ENCODE data around the gene PPM1L.

Gene PPM1L

GRCh38 chr3:161049683-161050248 is 293.7 kb downstream of the PPM1L start:
- no peaks in the 10 kb centered on the region for H3K79me2 ChIP-seq (ENCODE audit: control insufficient read depth, low read length)
- no peak overlapping the region for H3K4me3 ChIP-seq (ENCODE audit: low read length)
- no peaks in the 10 kb centered on the region for H4K20me1 ChIP-seq (ENCODE audit: control insufficient read depth, insufficient read depth, low read depth, low read length)
- no peak overlapping the region for H3K4me2 ChIP-seq (ENCODE audit: low read length)
- H3K27ac ChIP-seq (ENCODE audit: low read depth, low read length): no peak overlapping the region
- no peaks in the 10 kb centered on the region for H3K4me1 ChIP-seq (ENCODE audit: control insufficient read depth, low read length)
- no peaks in the 10 kb centered on the region for H3K27me3 ChIP-seq (ENCODE audit: control insufficient read depth, low read length)
- no peak for TF ChIP-seq CTCF (IDR thresholded peaks at IDR 0.05; ENCODE audit: low read depth, low read length, poor library complexity, severe bottlenecking)
- no peaks in the 10 kb centered on the region for H3F3A ChIP-seq (ENCODE audit: control insufficient read depth, insufficient read depth)
- no peaks in the 10 kb centered on the region for H3K9me2 ChIP-seq (replicated peaks; ENCODE audit: control insufficient read depth, low read length)
- H3K9me3 ChIP-seq (ENCODE audit: control insufficient read depth, insufficient read depth, low read length): no peaks in the 10 kb centered on the region
- no peaks in the 10 kb centered on the region for H3K36me3 ChIP-seq (ENCODE audit: control insufficient read depth, low read length)

- H3K4me2 ChIP-seq (ENCODE audit: low read length): no peak overlapping the region
- H3K9me3 ChIP-seq (ENCODE audit: control insufficient read depth, insufficient read depth, low read length): no peaks in the 10 kb centered on the region
- no peaks in the 10 kb centered on the region for H3K36me3 ChIP-seq (ENCODE audit: control insufficient read depth, low read length)
- TF ChIP-seq CTCF (IDR thresholded peaks at IDR 0.05; ENCODE audit: low read depth, low read length, poor library complexity, severe bottlenecking) (no peak), EZH2phosphoT487 (IDR thresholded peaks at IDR 0.05; ENCODE audit: borderline replicate concordance, low read length) (no peak)
- H3K4me1 ChIP-seq (ENCODE audit: control insufficient read depth, low read length): no peaks in the 10 kb centered on the region
- H3K4me3 ChIP-seq (ENCODE audit: low read length): no peak overlapping the region
- no peaks in the 10 kb centered on the region for H3K27me3 ChIP-seq (ENCODE audit: control insufficient read depth, low read length)
- no peaks in the 10 kb centered on the region for H4K20me1 ChIP-seq (ENCODE audit: control insufficient read depth, insufficient read depth, low read depth, low read length)
- no peaks in the 10 kb centered on the region for H3K9me2 ChIP-seq (replicated peaks; ENCODE audit: control insufficient read depth, low read length)
- no peaks in the 10 kb centered on the region for H3K79me2 ChIP-seq (ENCODE audit: control insufficient read depth, low read length)
- no peaks in the 10 kb centered on the region for H3F3A ChIP-seq (ENCODE audit: control insufficient read depth, insufficient read depth)
- no peak overlapping the region for H3K27ac ChIP-seq (ENCODE audit: low read depth, low read length)
These were observed 294.9 kb downstream of the PPM1L start for GRCh38 chr3:161050935-161051334.

GRCh38 chr3:161051856-161052255 is 295.8 kb downstream of the PPM1L start:
- Histone ChIP-seq H3K27ac (ENCODE audit: low read depth, low read length) (no peak overlapping the region), H3K27me3 (ENCODE audit: control insufficient read depth, low read length) (no peaks in the 10 kb centered on the region), H3K9me3 (ENCODE audit: control insufficient read depth, insufficient read depth, low read length) (no peaks in the 10 kb centered on the region), H3K79me2 (ENCODE audit: control insufficient read depth, low read length) (no peaks in the 10 kb centered on the region), H3F3A (ENCODE audit: control insufficient read depth, insufficient read depth) (no peaks in the 10 kb centered on the region), H3K36me3 (ENCODE audit: control insufficient read depth, low read length) (no peaks in the 10 kb centered on the region), H4K20me1 (ENCODE audit: control insufficient read depth, insufficient read depth, low read depth, low read length) (no peaks in the 10 kb centered on the region), H3K4me3 (ENCODE audit: low read length) (no peak overlapping the region), H3K4me2 (ENCODE audit: low read length) (no peak overlapping the region), H3K4me1 (ENCODE audit: control insufficient read depth, low read length) (no peaks in the 10 kb centered on the region), H3K9me2 (replicated peaks; ENCODE audit: control insufficient read depth, low read length) (no peaks in the 10 kb centered on the region)
- no peak for TF ChIP-seq CTCF (IDR thresholded peaks at IDR 0.05; ENCODE audit: low read depth, low read length, poor library complexity, severe bottlenecking)
- TF ChIP-seq EZH2phosphoT487 (IDR thresholded peaks at IDR 0.05; ENCODE audit: borderline replicate concordance, low read length): no peak
